ENCODE measurements around the gene SPEM3.

DNA sequence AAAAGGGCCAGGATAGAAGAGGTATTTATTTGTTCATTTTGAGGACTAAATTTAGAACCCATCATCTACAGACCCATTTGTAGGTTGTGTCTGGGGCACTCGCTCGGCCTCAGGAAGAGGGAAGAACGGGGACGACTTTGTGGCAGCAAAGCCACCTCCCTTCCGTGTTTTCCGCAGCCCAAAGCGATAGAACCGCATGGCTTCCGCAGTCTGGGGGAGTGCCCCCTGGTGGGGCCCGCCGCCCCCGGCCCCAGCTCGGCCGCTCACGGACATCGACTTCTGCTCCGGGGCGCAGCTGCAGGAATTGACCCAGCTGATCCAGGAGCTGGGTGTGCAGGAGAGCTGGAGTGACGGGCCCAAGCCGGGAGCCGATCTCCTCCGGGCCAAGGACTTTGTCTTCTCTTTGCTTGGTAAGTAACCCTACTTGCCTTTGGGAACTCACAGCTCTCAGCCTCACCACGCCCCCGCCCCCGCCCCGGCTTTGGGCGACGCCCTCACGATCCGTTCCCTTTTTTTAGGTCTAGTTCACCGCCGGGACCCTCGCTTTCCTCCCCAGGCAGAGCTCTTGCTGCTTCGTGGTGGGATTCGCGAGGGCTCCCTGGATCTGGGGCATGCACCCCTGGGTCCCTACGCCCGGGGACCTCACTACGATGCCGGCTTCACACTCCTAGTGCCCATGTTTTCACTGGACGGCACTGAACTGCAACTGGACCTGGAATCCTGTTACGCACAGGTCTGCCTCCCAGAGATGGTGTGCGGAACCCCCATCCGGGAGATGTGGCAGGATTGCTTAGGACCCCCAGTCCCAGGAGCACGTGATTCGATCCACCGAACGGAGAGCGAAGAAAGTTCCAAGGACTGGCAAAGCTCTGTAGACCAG, 7.3 kb downstream of the SPEM3 start:
- TF ChIP-seq, protein P1, sequence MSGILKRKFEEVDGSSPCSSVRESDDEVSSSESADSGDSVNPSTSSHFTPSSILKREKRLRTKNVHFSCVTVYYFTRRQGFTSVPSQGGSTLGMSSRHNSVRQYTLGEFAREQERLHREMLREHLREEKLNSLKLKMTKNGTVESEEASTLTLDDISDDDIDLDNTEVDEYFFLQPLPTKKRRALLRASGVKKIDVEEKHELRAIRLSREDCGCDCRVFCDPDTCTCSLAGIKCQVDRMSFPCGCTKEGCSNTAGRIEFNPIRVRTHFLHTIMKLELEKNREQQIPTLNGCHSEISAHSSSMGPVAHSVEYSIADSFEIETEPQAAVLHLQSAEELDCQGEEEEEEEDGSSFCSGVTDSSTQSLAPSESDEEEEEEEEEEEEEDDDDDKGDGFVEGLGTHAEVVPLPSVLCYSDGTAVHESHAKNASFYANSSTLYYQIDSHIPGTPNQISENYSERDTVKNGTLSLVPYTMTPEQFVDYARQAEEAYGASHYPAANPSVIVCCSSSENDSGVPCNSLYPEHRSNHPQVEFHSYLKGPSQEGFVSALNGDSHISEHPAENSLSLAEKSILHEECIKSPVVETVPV (CRISPR knock-in tag; IDR thresholded peaks at IDR 0.05) = no peak
- TF ChIP-seq ZNF565 (CRISPR knock-in tag; conservative IDR thresholded peaks at IDR 0.05; ENCODE audit: low read depth) (no peak), CSDC2 (CRISPR knock-in tag; IDR thresholded peaks at IDR 0.05) (no peak)
- TF ChIP-seq, protein P2, sequence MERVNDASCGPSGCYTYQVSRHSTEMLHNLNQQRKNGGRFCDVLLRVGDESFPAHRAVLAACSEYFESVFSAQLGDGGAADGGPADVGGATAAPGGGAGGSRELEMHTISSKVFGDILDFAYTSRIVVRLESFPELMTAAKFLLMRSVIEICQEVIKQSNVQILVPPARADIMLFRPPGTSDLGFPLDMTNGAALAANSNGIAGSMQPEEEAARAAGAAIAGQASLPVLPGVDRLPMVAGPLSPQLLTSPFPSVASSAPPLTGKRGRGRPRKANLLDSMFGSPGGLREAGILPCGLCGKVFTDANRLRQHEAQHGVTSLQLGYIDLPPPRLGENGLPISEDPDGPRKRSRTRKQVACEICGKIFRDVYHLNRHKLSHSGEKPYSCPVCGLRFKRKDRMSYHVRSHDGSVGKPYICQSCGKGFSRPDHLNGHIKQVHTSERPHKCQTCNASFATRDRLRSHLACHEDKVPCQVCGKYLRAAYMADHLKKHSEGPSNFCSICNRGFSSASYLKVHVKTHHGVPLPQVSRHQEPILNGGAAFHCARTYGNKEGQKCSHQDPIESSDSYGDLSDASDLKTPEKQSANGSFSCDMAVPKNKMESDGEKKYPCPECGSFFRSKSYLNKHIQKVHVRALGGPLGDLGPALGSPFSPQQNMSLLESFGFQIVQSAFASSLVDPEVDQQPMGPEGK (CRISPR knock-in tag; IDR thresholded peaks at IDR 0.05; ENCODE audit: borderline replicate concordance) = no peak
- TF ChIP-seq, protein P3, sequence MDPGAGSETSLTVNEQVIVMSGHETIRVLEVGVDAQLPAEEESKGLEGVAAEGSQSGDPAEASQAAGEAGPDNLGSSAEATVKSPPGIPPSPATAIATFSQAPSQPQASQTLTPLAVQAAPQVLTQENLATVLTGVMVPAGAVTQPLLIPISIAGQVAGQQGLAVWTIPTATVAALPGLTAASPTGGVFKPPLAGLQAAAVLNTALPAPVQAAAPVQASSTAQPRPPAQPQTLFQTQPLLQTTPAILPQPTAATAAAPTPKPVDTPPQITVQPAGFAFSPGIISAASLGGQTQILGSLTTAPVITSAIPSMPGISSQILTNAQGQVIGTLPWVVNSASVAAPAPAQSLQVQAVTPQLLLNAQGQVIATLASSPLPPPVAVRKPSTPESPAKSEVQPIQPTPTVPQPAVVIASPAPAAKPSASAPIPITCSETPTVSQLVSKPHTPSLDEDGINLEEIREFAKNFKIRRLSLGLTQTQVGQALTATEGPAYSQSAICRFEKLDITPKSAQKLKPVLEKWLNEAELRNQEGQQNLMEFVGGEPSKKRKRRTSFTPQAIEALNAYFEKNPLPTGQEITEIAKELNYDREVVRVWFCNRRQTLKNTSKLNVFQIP (CRISPR knock-in tag; IDR thresholded peaks at IDR 0.05; ENCODE audit: borderline replicate concordance, low read depth) = no peak
